ENCODE data around the gene GSK3B.

DNA sequence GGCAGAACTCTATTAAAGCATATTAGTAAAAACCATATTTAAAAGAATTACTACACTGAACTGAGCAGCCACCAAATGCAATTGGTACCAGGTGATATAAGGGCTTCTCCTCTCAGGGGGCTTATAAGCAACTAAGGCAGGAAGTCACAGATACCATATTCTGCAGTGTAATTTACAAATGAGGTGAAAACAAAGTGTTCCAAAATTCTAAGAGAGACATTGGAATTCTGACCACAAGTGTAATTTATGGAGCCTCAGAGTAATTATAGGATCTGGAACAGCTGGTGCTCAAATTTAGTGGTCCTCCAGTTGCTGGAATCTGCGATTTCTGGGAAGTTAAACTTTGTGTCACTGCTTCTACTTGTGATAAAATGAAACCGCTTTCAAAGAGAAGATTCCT lies 315.4 kb downstream of the GSK3B start:
- TF ChIP-seq, protein P1, sequence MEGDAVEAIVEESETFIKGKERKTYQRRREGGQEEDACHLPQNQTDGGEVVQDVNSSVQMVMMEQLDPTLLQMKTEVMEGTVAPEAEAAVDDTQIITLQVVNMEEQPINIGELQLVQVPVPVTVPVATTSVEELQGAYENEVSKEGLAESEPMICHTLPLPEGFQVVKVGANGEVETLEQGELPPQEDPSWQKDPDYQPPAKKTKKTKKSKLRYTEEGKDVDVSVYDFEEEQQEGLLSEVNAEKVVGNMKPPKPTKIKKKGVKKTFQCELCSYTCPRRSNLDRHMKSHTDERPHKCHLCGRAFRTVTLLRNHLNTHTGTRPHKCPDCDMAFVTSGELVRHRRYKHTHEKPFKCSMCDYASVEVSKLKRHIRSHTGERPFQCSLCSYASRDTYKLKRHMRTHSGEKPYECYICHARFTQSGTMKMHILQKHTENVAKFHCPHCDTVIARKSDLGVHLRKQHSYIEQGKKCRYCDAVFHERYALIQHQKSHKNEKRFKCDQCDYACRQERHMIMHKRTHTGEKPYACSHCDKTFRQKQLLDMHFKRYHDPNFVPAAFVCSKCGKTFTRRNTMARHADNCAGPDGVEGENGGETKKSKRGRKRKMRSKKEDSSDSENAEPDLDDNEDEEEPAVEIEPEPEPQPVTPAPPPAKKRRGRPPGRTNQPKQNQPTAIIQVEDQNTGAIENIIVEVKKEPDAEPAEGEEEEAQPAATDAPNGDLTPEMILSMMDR (IDR thresholded peaks at IDR 0.05), result no peak
- TF ChIP-seq POLR2A (IDR thresholded peaks at IDR 0.05) (no peak), POLR2AphosphoS5 (IDR thresholded peaks at IDR 0.05) (no peak), EP300 (IDR thresholded peaks at IDR 0.05) (no peak)

Data from stomach (tissue), 4 donors.